MM.1S (cell line): ENCODE measurements around the gene PARP15.

Experiments
- EZH2 ChIP-seq: fragments of 300-600 bp; sonication (generic); optimal IDR thresholded peaks from 2 replicates; pipeline ENCODE3; 2017; ENCODE audit warnings: low read depth, mild to moderate bottlenecking, antibody characterized with exemption, low read length, mixed read lengths
- EZH2phosphoT487 ChIP-seq: fragments of 300-600 bp; sonication (generic); IDR thresholded peaks from 2 replicates; pipeline ENCODE4 v1.6.1; 2018; ENCODE audit warnings: antibody characterized with exemption, low read length
- TF ChIP-seq, protein P1 (sequence below): fragments of 300-600 bp; sonication (generic); IDR thresholded peaks from 2 replicates; pipeline ENCODE4 v1.5.1; 2016; ENCODE audit warnings: antibody characterized with exemption, low read length, mixed read lengths

DNA sequence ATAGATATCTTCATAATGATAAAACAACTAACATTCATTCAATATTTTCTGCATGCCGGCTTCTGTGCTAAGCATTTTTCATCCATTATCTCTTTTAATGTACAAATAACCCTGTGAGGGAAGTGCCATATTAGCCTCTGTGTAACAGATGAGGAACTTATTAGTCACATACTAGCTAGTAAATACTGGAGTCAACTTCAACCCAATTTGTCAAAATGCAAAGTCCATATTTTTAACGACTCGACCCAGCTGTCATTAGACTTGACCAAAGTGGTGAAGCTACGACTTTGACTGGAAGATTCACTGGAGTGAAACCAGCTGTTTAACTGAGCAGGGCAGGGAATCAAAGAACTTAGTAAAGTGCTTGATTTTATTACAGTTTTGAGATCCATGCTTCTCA lies 41.6 kb downstream of the PARP15 start:
- TF ChIP-seq, protein P1, sequence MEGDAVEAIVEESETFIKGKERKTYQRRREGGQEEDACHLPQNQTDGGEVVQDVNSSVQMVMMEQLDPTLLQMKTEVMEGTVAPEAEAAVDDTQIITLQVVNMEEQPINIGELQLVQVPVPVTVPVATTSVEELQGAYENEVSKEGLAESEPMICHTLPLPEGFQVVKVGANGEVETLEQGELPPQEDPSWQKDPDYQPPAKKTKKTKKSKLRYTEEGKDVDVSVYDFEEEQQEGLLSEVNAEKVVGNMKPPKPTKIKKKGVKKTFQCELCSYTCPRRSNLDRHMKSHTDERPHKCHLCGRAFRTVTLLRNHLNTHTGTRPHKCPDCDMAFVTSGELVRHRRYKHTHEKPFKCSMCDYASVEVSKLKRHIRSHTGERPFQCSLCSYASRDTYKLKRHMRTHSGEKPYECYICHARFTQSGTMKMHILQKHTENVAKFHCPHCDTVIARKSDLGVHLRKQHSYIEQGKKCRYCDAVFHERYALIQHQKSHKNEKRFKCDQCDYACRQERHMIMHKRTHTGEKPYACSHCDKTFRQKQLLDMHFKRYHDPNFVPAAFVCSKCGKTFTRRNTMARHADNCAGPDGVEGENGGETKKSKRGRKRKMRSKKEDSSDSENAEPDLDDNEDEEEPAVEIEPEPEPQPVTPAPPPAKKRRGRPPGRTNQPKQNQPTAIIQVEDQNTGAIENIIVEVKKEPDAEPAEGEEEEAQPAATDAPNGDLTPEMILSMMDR, result no peak
- TF ChIP-seq EZH2 (no peak), EZH2phosphoT487 (no peak)
